HG02678 (cell line): ENCODE data around the gene NOLC1.

Experiments used
- ATAC-seq: cut with Tn5 transposase; IDR thresholded peaks from one replicate; pipeline ENCODE4 v1.9.1; 2021; ENCODE audit warnings: mild to moderate bottlenecking, moderate library complexity; ENCODE audit not compliant: unreplicated experiment

Gene NOLC1

DNA sequence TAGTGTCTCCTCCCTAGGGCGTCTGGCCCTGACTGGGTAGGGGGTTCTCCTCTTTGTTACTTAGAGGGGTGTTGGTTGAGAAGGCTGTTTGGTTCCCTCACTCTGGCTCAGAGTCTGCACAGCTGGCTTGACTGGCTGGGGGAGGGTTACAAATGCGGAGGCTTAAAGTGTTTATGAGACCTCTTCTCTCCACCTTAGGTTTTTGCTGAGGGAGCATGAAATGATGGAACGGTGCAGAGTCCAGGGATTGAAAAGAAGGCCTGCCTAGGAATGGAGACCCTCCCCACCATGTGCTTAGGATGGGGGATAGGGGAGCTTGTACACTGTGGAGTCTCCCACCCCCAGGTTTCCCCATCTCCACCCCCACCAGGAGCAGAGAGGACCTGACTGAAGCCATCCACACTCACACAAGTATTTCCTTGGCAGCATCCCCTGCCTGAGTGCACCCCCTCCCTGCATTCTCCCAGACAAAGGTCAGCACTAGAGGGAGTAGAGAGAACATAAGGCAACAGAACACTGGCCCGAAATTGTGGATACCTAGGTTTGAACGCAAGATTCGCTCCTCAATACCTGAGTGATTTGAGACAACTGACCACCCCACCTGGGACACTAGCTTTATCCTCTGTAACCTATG lies 30.3 kb upstream of the NOLC1 start:
- no peak for ATAC-seq

DNA sequence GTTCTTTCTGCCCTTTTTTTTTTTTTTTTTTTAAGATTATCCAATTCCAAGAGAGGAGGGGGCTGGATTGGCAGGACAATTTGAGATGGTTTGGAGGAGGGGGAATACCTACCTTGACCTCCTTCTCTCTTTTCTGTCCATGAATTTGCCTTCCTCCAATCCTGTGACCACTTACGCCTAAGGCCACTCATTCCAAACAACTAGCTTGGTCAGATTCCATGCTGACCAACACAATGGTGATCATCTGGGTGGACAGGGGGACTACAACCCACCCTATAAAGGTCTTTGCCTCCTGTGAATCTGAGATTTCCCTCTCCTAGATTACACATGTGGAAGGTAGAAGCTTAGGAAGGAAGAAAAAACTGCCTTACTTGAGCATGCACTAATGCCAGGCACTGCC lies 29.7 kb upstream of the NOLC1 start:
- ATAC-seq, result no peak

DNA sequence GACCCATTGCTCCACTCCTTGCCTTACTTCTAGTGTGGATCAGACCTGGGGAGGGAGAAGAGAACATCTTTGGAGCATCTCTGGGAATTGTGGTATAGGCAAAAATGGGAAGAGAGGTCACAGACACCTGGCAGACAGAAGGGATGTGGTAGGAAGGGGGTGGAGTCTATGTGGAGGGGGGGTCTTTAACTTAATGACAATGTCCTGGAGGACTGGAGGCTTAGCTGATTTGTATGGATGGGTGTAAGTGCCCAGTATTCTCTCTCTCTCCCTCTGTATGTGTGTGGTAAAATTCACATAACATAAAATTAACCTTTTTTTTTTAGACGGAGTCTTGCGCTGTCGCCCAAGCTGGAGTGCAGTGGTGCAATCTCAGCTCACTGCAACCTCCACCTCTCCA lies 29.0 kb upstream of the NOLC1 start:
- no peak for ATAC-seq

DNA sequence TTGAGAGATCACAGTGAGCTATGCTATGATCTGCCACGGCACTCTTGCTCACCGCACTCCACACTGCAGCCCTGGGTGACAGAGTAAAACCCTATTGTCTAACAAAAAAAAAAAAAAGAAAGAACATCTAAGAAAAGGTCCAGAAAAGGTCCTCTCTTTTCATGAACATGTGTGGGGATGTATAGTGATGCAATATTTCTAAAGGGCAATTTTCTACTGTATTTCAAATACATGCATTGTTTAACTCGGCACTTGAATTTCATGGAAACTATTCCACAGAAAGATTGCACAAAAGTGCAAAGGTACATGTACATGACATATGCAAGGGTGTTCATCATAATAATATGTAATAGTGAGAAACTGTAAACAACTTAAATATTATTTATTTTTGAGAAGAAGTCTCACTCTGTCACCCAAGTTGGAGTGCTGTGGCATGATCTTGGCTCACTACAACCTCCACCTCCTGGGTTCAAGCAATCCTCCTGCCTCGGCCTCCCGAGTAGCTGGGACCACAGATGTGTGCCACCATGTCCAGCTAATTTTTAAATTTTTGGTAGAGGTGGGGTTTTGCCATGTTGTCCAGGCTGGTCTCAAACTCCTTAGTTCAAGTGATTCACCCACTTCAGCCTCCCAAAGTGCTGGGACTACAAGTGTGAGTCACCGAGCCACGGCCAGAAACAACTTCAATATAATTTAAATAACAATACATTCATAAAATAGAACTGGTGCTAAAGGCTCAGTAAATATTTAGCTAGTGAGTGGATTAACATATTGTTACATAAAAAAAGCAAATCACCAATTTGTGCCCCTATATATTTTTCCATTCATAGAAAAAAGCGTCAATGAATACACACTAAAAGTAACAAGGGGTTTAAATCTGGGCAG lies 20.7 kb upstream of the NOLC1 start:
- no peak for ATAC-seq

DNA sequence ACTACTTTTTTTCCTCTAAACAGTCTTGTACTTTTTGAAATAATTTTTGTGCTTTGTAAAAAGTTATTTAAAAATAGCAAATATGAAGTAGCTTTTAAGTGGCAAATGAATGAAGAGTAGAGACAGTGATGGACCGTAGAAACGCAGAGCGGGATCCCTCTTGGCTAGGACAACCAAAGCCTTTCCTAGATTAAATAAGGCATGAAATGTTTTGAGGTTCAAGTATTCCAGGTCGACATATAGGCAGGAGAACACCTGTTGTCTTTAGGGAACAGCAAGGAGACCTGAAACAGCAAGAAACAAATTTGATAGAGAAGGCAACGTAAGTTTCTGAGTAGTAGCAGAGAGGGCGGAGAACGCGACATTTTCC lies 20.0 kb upstream of the NOLC1 start:
- ATAC-seq, result no peak

DNA sequence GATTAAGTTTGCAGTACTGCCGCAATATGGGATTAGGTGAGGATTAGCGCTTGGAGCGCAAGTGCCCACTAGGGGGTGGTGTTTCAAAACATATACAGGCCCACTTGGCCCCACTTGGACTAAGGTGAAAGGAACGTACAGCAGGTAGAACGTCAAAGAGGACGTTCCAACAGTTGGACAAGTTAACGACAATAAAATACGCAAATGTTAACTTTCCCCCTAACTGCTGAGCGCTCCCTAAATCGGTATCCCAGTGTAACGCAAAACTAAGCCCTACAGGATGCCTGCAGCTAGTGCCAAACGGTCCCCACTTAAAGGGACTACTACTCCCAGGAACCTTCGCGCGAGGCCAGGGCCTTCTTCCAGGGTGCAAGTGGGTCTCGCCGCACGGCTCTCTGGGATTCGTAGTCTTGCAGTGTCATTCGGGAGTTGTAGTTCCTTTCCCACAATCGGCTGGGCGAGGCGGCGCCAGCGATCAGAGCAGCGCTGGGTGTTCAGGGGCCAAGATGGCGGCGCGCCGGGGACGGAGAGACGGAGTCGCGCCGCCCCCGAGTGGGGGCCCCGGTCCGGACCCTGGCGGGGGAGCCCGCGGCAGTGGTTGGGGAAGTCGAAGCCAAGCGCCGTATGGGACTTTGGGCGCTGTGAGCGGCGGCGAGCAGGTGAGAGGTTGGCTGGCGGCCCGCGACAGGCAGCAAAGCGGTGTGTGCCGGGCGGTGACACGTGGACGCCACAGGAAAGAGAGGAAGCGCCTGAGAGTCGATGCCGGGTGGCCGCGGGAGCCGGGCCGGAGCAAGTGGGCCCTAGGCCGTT lies 19.4 kb upstream of the NOLC1 start, which contains the start of gene PPRC1:
Gene PPRC1 (plus strand): TSS at position 478 of the 810 bp plus-strand sequence. CDS start 29 bp downstream, at position 507.
- peak; percentile 88 for ATAC-seq

DNA sequence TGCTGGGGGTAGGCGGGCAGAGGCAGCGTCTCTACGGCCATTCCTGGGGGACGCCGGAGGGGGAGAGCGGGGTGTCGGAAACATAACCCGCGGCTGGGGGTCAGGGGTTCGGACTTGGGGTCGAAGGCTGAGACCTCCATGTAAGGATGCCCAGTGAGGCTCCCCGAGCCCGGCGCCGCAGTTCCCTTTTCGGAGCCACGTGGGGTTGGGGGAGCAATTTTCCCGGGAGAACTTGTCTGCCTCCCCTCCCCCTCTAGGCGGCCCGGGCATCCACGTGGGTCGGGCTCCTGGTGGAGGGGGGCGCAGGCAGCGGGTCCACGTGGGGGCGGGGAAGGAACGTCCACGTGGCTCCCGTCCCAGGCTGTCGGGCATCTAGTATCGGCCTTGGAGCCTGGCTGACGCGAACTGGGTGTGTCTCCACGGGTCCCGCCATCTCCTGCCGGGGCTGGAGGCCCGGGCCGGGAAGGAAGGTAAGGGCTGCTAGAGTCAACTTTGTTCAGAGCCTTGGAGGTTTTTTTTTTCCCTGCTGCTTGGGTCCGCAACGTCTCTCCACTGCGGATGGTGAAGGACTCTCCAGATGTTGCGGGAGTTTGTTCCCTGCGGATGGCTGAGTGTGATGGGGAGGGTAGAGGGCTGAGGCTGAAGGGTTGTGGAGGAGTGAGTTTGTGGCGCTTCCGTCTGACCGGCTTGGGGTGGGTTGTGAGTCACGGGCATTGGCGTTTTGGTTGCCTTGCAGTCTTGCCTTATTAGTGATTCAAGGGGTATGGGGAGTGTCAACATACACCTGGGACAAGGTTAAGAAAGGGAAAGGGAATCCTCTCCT lies 18.6 kb upstream of the NOLC1 start:
- ATAC-seq, result no peak

DNA sequence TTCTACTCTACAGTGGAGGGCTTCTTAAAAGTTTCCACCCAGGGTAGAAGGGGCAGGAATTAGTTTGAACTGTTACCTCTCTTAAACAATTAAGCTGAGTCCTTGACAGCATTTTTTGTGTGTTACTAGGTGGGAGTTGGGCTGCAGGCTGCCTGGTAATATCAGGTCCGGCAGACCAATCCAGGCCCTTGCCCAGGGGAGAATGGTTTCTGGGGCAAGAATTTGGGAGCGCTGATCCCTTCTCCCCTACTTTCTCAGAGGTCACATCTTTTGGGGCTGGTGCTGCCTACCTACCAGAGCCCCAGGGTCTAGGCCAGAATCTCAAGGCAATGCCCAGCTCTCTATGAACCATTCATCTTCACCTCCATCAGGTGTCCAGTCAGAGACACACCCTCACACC lies 17.8 kb upstream of the NOLC1 start:
- ATAC-seq, result no peak

DNA sequence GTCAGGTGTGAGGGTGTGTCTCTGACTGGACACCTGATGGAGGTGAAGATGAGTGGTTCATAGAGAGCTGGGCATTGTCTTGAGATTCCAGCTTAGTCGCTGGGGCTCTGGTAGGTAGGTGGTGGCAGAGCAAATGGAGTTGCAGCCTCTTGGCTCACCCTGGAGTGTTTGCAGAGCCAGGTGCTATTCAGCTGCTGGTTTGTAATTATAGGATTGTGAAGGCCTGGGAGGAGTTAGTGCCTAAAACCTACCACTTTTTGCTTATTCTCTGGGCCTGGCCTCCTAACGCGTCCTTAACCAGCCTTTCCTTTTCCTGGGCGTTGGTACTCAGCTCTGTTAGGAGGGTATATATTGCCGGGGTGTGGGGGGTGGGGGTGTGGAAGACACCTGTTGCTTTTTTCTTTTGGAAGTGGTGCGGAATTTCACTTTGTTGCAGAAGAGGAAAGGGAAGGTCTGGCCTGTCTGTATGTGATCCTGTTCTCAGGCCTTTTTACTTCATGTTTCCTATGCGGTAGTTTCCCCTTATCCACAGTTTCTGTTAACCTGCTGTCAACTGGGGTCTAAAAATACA lies 16.1 kb upstream of the NOLC1 start:
- no peak for ATAC-seq

DNA sequence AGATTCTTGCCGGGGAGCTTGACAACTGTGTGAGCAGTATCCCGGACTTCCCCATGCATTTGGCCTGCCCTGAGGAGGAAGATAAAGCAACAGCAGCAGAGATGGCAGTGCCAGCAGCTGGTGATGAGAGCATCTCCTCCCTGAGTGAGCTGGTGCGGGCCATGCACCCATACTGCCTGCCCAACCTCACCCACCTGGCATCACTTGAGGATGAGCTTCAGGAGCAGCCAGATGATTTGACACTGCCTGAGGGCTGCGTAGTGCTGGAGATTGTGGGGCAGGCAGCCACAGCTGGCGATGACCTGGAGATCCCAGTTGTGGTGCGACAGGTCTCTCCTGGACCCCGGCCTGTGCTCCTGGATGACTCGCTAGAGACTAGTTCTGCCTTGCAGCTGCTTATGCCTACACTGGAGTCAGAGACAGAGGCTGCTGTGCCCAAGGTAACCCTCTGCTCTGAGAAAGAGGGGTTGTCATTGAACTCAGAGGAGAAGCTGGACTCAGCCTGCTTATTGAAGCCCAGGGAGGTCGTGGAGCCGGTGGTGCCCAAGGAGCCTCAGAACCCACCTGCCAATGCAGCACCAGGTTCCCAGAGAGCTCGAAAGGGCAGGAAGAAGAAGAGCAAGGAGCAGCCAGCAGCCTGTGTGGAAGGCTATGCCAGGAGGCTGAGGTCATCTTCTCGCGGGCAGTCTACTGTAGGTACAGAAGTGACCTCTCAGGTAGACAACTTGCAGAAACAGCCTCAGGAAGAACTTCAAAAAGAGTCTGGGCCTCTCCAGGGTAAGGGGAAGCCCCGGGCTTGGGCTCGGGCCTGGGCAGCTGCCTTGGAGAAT lies 12.7 kb upstream of the NOLC1 start:
- ATAC-seq, result no peak

DNA sequence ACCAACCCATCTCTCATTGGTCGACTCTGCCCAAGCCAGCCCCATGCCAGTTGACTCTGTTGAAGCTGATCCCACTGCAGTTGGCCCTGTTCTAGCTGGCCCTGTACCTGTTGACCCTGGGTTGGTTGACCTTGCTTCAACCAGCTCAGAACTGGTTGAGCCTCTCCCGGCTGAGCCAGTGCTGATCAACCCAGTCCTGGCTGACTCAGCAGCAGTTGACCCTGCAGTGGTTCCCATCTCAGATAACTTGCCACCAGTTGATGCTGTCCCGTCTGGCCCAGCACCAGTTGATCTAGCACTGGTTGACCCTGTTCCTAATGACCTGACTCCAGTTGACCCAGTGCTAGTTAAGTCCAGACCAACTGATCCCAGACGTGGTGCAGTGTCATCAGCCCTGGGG lies 12.0 kb upstream of the NOLC1 start:
- no peak for ATAC-seq

DNA sequence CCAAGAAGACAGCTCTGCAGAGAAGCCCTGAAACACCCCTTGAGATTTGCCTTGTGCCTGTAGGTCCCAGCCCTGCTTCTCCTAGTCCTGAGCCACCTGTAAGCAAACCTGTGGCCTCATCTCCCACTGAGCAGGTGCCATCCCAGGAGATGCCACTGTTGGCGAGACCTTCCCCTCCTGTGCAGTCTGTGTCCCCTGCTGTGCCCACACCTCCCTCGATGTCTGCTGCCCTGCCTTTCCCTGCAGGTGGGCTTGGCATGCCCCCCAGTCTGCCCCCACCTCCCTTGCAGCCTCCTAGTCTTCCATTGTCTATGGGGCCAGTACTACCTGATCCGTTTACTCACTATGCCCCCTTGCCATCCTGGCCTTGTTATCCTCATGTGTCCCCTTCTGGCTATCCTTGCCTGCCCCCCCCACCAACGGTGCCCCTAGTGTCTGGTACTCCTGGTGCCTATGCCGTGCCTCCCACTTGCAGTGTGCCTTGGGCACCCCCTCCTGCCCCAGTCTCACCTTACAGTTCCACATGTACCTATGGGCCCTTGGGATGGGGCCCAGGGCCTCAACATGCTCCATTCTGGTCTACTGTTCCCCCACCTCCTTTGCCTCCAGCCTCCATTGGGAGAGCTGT lies 11.2 kb upstream of the NOLC1 start:
- no peak for ATAC-seq

DNA sequence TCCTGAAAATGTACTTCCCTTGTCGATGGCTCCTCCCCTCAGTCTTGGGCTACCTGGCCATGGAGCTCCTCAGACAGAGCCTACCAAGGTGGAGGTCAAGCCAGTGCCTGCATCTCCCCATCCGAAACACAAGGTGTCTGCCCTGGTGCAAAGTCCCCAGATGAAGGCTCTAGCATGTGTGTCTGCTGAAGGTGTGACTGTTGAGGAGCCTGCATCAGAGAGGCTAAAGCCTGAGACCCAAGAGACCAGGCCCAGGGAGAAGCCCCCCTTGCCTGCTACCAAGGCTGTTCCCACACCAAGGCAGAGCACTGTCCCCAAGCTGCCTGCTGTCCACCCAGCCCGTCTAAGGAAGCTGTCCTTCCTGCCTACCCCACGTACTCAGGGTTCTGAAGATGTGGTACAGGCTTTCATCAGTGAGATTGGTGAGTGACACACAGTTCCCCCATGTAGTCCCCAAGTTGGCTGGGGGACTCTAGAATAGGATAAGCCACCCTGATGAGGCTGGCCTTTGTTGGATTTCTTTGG lies 10.5 kb upstream of the NOLC1 start:
- ATAC-seq, result no peak

DNA sequence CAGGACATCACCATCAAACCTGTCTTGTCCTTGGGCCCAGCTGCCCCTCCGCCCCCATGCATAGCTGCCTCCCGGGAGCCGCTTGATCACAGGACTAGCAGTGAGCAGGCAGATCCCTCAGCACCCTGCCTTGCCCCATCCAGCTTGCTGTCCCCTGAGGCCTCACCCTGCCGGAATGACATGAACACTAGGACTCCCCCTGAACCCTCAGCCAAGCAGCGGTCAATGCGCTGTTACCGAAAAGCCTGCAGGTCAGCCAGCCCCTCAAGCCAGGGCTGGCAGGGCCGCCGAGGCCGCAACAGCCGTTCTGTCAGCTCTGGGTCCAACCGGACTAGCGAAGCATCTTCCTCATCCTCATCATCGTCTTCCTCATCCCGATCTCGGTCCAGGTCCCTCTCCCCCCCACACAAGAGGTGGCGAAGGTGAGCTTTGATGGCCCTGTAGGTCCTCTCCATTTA lies 5.2 kb upstream of the NOLC1 start:
- no peak for ATAC-seq

DNA sequence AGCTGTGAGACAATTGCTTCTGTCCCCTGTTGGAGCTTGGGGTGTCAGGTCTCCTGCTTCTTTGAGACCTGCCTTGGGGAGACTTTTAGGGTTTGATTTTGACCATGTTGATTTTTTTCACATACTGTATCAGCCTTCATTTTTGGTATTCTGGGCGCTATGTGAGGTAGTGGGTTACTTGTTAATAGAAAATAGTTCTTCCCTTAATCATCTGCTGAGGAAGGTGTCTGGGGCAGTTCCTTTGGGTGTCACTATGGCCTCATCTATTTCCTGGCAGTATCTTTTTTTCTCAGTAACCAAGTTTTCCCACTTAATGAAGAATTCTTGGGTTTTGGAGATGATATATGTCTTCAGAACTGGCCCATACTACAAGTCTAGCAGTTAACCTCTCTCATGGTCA lies 4.6 kb upstream of the NOLC1 start:
- no peak for ATAC-seq

DNA sequence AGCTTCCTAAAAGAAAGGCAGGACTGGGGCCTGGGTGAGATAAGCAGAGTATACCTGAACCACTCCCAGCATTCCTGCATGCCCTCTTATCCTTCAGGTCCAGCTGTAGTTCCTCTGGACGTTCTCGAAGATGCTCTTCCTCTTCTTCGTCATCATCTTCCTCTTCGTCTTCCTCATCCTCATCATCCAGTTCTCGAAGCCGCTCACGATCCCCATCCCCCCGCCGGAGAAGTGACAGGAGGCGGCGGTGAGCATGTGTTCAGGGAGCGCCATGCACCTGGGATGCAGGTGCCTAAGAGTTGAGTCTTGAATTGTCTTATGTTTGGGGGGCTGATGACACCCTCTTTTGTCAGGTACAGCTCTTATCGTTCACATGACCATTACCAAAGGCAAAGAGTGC lies 3.9 kb upstream of the NOLC1 start:
- ATAC-seq, result no peak

DNA sequence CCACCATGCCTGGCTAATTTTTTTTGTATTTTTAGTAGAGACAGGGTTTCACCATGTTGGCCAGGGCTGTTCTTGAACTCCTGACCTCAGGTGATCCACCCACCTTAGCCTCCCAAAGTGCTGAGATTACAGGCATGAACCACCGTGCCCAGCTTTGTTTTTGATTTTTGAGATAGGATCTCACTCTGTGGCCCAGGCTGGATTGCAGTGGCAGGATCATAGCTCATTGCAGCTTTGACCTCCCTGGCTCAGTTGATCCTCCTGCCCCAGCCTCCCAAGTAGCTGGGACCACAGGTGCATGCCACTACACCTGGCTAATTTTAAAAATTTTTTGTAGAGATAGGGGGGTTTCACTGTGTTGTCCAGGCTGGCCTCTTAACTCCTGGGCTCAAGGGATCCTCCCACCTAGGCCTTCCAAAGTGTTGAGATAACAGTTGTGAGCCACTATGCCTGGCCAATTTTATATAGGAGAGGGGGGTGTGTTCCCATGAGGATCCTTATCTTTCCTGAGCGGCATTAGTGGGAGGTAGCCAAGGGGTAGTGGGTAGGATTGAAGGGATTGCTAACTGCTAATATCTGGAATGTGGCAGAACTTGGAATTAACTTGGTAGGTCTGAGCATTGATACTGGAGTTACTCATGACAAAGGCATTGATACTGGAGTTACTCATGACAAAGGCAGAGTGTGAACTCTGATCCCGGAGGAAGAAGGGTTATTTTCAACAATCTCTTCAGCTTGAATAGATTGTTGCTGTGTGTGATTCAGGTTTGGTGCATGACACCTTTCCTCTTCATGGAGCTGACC lies 1.0 kb upstream of the NOLC1 start:
- ATAC-seq, result no peak

DNA sequence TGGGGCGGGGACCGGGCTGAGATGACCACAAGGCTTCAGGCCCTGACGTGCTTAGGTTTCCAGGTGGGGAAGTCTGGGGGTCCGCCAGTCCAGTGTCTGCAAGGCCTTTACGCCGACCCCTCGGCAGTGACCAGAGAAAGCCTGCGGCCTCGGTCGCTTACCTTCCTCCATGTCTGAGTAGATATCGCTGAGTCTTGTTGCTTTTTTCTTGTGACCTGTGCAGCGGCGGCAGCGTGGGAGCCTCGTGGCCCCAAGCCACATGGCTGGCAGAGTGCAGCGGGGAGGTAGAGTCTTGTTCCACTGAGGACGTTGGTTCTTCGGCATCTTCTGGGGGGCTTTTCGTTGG lies 329 bp downstream of the NOLC1 start:
- ATAC-seq, result peak; percentile 23
